Measurements from ENCODE around the gene MTHFSD. TPM values are rescaled to one million over a fixed set of nuclear protein-coding genes. Genes with fewer than 3 reads are reported as not detected.

The MTHFSD gene
- polyA plus RNA-seq, 1 of the 3 experiments (the other 2 are of a cell fraction): 15.6 TPM

- no peaks in the 10 kb centered on the region for H3F3A ChIP-seq (replicated peaks; ENCODE audit: insufficient read depth)
- CTCF ChIA-PET: interaction anchor here (3.0 kb wide), 1 partner anchor 17 kb away, joined by 13 read pairs; no protein-coding TSS in a partner anchor
- no peak overlapping the region for H3K4me3 ChIP-seq (ENCODE audit: low read depth in 2 of 2, low read length in 1 of 2)
- no peaks in the 10 kb centered on the region for H3K79me2 ChIP-seq (ENCODE audit: insufficient read depth)
- no peaks in the 10 kb centered on the region for H3K9me3 ChIP-seq
- no peak overlapping the region for H3K4me2 ChIP-seq
- H4K20me1 ChIP-seq (ENCODE audit: insufficient read depth): no peaks in the 10 kb centered on the region
- no peak overlapping the region for H3K9ac ChIP-seq
- POLR2A ChIA-PET: no interaction called here
- no peak overlapping the region for H3K27ac ChIP-seq (ENCODE audit: low read depth in 2 of 2, low read length in 1 of 2)
- H2AFZ ChIP-seq (ENCODE audit: low read depth): no peak overlapping the region
- peaks cover 20 to 54% of the 10 kb centered on the region in 2 experiments for H3K36me3 ChIP-seq (replicated peaks in 1 of 2; ENCODE audit: control insufficient read depth in 1 of 2, insufficient read depth in 2 of 2, low read length in 1 of 2)
- H3K9me2 ChIP-seq: no peaks in the 10 kb centered on the region
- H3K4me1 ChIP-seq (ENCODE audit: control insufficient read depth in 1 of 2, insufficient read depth in 2 of 2, low read depth in 1 of 2, low read length in 1 of 2): no peaks in the 10 kb centered on the region
- no peaks in the 10 kb centered on the region for H3K27me3 ChIP-seq (ENCODE audit: insufficient read depth)
- TF ChIP-seq SIN3A (IDR thresholded peaks at IDR 0.05; ENCODE audit: borderline replicate concordance, low read depth, low read length) (no peak), EP300 (IDR thresholded peaks at IDR 0.05; ENCODE audit: borderline replicate concordance in 1 of 2, low read depth in 1 of 2, low read length in 1 of 2) (no peak), PBX3 (IDR thresholded peaks at IDR 0.05) (no peak), CHD2 (IDR thresholded peaks at IDR 0.05; ENCODE audit: low read length, partially characterized antibody) (no peak), SMC3 (IDR thresholded peaks at IDR 0.05; ENCODE audit: low read depth, low read length) (no peak), ZBTB33 (IDR thresholded peaks at IDR 0.05; ENCODE audit: borderline replicate concordance, low read depth) (no peak), POLR2AphosphoS5 (IDR thresholded peaks at IDR 0.05; ENCODE audit: low read depth, low read length) (no peak), JUND (IDR thresholded peaks at IDR 0.05) (no peak), REST (IDR thresholded peaks at IDR 0.05; ENCODE audit: low read depth, low read length) (no peak), IRF3 (IDR thresholded peaks at IDR 0.05; ENCODE audit: low read depth, low read length) (no peak)
- WGBS (ENCODE audit: low lambda C conversion rate): 100% methylated on average over 4 of the region's 4 CpGs
- no peak for DNase-seq
Observed at GRCh38 chr16:86537486-86537885, 17.5 kb downstream of the MTHFSD start.
